LNCAP (cell line): Measurements from ENCODE around the gene ZFPM1.

Experiments used
- CTCF ChIP-seq: fragments of 450-650 bp; IDR thresholded peaks from 2 replicates; pipeline ENCODE4 v1.5.1; 2017; ENCODE audit warnings: mild to moderate bottlenecking

The ZFPM1 gene

GRCh38 chr16:88521674-88522073 is 68.6 kb downstream of the ZFPM1 start:
- TF ChIP-seq CTCF: no peak

- TF ChIP-seq CTCF: no peak
These were observed 69.3 kb downstream of the ZFPM1 start for GRCh38 chr16:88522276-88522949.

GRCh38 chr16:88523309-88524161 is 70.5 kb downstream of the ZFPM1 start:
- no peak for TF ChIP-seq CTCF

GRCh38 chr16:88524274-88524972 is 71.3 kb downstream of the ZFPM1 start:
- no peak for TF ChIP-seq CTCF

GRCh38 chr16:88524973-88525662 is 72.0 kb downstream of the ZFPM1 start:
- no peak for TF ChIP-seq CTCF

- no peak for TF ChIP-seq CTCF
These were observed 72.5 kb downstream of the ZFPM1 start for GRCh38 chr16:88525663-88525990.
